SU-DHL-6 (cell line): ENCODE measurements around the gene OR5D16.

Experiments
- H2AFZ ChIP-seq: fragments of 200-600 bp; sonication (generic); 2 replicates; pipeline ENCODE4 v1.6.1; 2014; ENCODE audit warnings: low read depth, mild to moderate bottlenecking, moderate library complexity, mixed read lengths, antibody characterized with exemption, low read length; ENCODE audit not compliant: severe bottlenecking
- H3F3A ChIP-seq: fragments of 200-600 bp; shearing (Covaris generic); 2 replicates; pipeline ENCODE4 v1.6.0; 2016; ENCODE audit warnings: antibody characterized with exemption, mild to moderate bottlenecking; ENCODE audit not compliant: insufficient read depth
- H3K27ac ChIP-seq: fragments of 200-600 bp; sonication (generic); 2 replicates; pipeline ENCODE4 v1.5.1; 2016; ENCODE audit warnings: low read depth, mild to moderate bottlenecking, low read length, moderate library complexity, mixed read lengths
- H3K27me3 ChIP-seq: fragments of 200-600 bp; sonication (generic), shearing (Covaris generic); 2 replicates; pipeline ENCODE4 v1.6.0; 2014; ENCODE audit warnings: mild to moderate bottlenecking, low read length
- H3K36me3 ChIP-seq: fragments of 200-600 bp; sonication (generic); 2 replicates; pipeline ENCODE4 v1.6.1; 2014; ENCODE audit warnings: mild to moderate bottlenecking, low read length, mixed read lengths
- H3K4me2 ChIP-seq: fragments of 300-600, 200-600 bp; shearing (Covaris generic), sonication (generic); 2 replicates; pipeline ENCODE4 v1.6.0; 2014; ENCODE audit warnings: low read length, low read depth, mild to moderate bottlenecking; ENCODE audit not compliant: poor library complexity, severe bottlenecking
- H3K4me3 ChIP-seq: fragments of 200-600 bp; sonication (generic); 2 replicates; pipeline ENCODE4 v1.5.1; 2014; ENCODE audit warnings: antibody characterized with exemption, low read length, mild to moderate bottlenecking, mixed read lengths; ENCODE audit not compliant: insufficient read depth, poor library complexity, severe bottlenecking
- H3K79me2 ChIP-seq: fragments of 200-600 bp; sonication (generic); 2 replicates; pipeline ENCODE4 v1.6.1; 2014; ENCODE audit warnings: mild to moderate bottlenecking, low read length, moderate library complexity; ENCODE audit not compliant: insufficient read depth
- H3K9ac ChIP-seq: fragments of 200-600 bp; sonication (generic); 2 replicates; pipeline ENCODE4 v1.7.0; 2014; ENCODE audit warnings: mild to moderate bottlenecking, low read length
- H3K9me2 ChIP-seq: fragments of 200-600 bp; sonication (generic); replicated peaks from 2 replicates; pipeline ENCODE4 v1.6.1; 2014; ENCODE audit warnings: low read length; ENCODE audit not compliant: insufficient read depth
- H3K9me3 ChIP-seq: fragments of 200-600 bp; sonication (generic); 2 replicates; pipeline ENCODE4 v1.6.1; 2014; ENCODE audit warnings: low read length, mixed read lengths; ENCODE audit not compliant: insufficient read depth
- H4K20me1 ChIP-seq: fragments of 200-600 bp; sonication (generic); 2 replicates; pipeline ENCODE4 v1.6.1; 2014; ENCODE audit warnings: low read depth, mild to moderate bottlenecking, antibody characterized with exemption, low read length, moderate library complexity, mixed read lengths
- EZH2phosphoT487 ChIP-seq: fragments of 200-600 bp; sonication (generic), shearing (Covaris generic); conservative IDR thresholded peaks from 2 replicates; pipeline ENCODE4 v1.6.1; 2018; ENCODE audit warnings: mild to moderate bottlenecking, antibody characterized with exemption, low read length, moderate library complexity, mixed read lengths
- TF ChIP-seq, protein P1 (sequence below): fragments of 200-600 bp; sonication (generic); IDR thresholded peaks from one replicate; pipeline ENCODE4 v1.5.1; 2017; ENCODE audit warnings: antibody characterized with exemption, mild to moderate bottlenecking, low read length, moderate library complexity; ENCODE audit not compliant: insufficient read depth, poor library complexity, severe bottlenecking

OR5D16 gene

DNA sequence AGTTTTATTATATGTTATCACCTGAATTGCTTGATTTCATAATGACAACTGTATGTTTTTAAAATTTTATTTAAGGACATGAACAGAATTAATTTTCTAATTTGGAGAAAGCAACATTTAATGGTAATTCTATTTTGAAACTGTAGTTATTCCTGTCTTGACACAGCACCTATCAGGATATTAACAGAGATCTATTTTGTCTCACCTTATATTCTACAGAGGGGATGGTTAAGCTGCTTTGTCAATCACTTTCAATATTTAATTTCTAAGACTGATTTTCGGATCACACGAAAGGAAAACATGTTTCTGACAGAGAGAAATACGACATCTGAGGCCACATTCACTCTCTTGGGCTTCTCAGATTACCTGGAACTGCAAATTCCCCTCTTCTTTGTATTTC is at the start of gene OR5D16:
OR5D16 (plus strand) TSS at position 301 of the 400 bp plus-strand sequence; CDS start at position 301, 0 bp downstream.
- H3K9ac ChIP-seq, result no peak within 1 kb of the TSS
- no peak for TF ChIP-seq EZH2phosphoT487
- TF ChIP-seq, protein P1, sequence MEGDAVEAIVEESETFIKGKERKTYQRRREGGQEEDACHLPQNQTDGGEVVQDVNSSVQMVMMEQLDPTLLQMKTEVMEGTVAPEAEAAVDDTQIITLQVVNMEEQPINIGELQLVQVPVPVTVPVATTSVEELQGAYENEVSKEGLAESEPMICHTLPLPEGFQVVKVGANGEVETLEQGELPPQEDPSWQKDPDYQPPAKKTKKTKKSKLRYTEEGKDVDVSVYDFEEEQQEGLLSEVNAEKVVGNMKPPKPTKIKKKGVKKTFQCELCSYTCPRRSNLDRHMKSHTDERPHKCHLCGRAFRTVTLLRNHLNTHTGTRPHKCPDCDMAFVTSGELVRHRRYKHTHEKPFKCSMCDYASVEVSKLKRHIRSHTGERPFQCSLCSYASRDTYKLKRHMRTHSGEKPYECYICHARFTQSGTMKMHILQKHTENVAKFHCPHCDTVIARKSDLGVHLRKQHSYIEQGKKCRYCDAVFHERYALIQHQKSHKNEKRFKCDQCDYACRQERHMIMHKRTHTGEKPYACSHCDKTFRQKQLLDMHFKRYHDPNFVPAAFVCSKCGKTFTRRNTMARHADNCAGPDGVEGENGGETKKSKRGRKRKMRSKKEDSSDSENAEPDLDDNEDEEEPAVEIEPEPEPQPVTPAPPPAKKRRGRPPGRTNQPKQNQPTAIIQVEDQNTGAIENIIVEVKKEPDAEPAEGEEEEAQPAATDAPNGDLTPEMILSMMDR, result no peak
- no peak within 1 kb of the TSS for H3K4me2 ChIP-seq
- no peaks in the 10 kb centered on the region for H3K36me3 ChIP-seq
- no peaks in the 10 kb centered on the region for H4K20me1 ChIP-seq
- H3K9me3 ChIP-seq, result no peaks in the 10 kb centered on the region
- no peaks in the 10 kb centered on the region for H3K27me3 ChIP-seq
- H3K4me3 ChIP-seq, result no peak within 1 kb of the TSS
- H2AFZ ChIP-seq, result no peak within 1 kb of the TSS
- no peaks in the 10 kb centered on the region for H3K79me2 ChIP-seq
- H3K9me2 ChIP-seq, result no peaks in the 10 kb centered on the region
- H3F3A ChIP-seq, result no peaks in the 10 kb centered on the region
- H3K27ac ChIP-seq, result no peak within 1 kb of the TSS

DNA sequence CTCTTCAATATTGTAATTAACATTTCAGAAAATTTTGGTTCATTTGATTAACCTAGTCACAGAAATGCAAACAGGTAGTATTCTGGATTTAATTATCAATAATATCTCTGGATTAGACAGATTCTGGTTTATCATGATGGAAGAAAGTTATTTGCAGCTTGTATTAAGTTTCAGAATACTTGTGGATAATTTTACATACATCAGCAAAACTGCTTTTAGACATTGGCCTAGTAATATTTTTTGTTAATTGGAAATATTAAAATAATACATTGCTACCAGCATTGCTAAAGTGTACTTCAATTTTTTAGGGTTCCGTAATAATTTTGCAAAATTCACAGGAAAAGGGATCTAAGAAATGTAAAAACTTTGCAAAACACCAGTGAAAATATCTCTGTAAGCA is 46.9 kb upstream of the OR5D16 start:
- Histone ChIP-seq H3K36me3 (no peaks in the 10 kb centered on the region), H3K9me3 (no peaks in the 10 kb centered on the region), H3K9ac (no peak overlapping the region), H3K27me3 (no peaks in the 10 kb centered on the region), H3K4me2 (no peak overlapping the region), H3K79me2 (no peaks in the 10 kb centered on the region), H4K20me1 (no peaks in the 10 kb centered on the region), H3K27ac (no peak overlapping the region), H3F3A (no peaks in the 10 kb centered on the region), H3K9me2 (no peaks in the 10 kb centered on the region), H2AFZ (no peak overlapping the region), H3K4me3 (no peak overlapping the region)
- TF ChIP-seq EZH2phosphoT487, result no peak
- TF ChIP-seq, protein P1, result no peak

DNA sequence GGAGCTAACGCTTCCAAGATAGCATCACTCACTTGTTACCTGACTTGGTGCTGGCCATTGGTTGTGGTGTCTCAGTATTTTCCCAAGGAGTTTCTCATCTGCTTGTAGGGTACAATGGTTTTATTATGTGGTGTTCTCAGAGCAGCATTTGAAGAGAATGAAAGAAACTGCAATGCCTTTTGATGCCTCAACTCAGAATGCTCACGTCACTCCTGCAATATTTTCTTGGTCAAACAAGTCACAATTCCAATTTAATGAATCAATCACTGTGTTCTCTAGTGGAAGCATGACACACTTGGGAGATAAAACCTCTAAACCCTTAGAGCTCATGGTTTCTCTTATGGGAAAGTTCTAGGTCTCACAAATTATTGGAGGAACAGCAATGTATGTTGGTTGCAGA is 45.2 kb upstream of the OR5D16 start:
- H3K9me3 ChIP-seq, result no peaks in the 10 kb centered on the region
- no peaks in the 10 kb centered on the region for H3F3A ChIP-seq
- H3K9me2 ChIP-seq, result no peaks in the 10 kb centered on the region
- H4K20me1 ChIP-seq, result no peaks in the 10 kb centered on the region
- TF ChIP-seq EZH2phosphoT487, result no peak
- TF ChIP-seq, protein P1, result no peak
- no peak overlapping the region for H3K4me2 ChIP-seq
- no peaks in the 10 kb centered on the region for H3K27me3 ChIP-seq
- H3K79me2 ChIP-seq, result no peaks in the 10 kb centered on the region
- H3K9ac ChIP-seq, result no peak overlapping the region
- H2AFZ ChIP-seq, result no peak overlapping the region
- H3K27ac ChIP-seq, result no peak overlapping the region
- H3K36me3 ChIP-seq, result no peaks in the 10 kb centered on the region
- no peak overlapping the region for H3K4me3 ChIP-seq
